HepG2 (cell line): ENCODE data around the gene TNS4. TPM values are rescaled to one million over a fixed set of nuclear protein-coding genes. Genes with fewer than 3 reads are reported as not detected.

Source experiments
- FOXJ3 ChIP-seq: sonication (generic); formaldehyde crosslinking; IDR thresholded peaks from 2 replicates; pipeline ENCODE4 v1.4.0; 2020; ENCODE audit warnings: missing genetic modification reagents, mild to moderate bottlenecking, borderline replicate concordance
- HES4 ChIP-seq: sonication (generic); formaldehyde crosslinking; IDR thresholded peaks from 2 replicates; pipeline ENCODE4 v1.9.0; 2021; ENCODE audit warnings: mild to moderate bottlenecking, missing genetic modification reagents, borderline replicate concordance
- SALL2 ChIP-seq: sonication (generic); formaldehyde crosslinking; IDR thresholded peaks from 2 replicates; pipeline ENCODE4 v1.8.1; 2023; ENCODE audit warnings: mild to moderate bottlenecking, missing genetic modification reagents, inconsistent platforms
- SETDB1 ChIP-seq: sonication (generic); formaldehyde crosslinking; IDR thresholded peaks from 2 replicates; pipeline ENCODE4 v1.5.1; 2020; ENCODE audit warnings: missing genetic modification reagents, mild to moderate bottlenecking, borderline replicate concordance
- ZNF646 ChIP-seq: sonication (generic); formaldehyde crosslinking; IDR thresholded peaks from 2 replicates; pipeline ENCODE4 v1.9.0; 2021; ENCODE audit warnings: mild to moderate bottlenecking, missing genetic modification reagents
- ZNF687 ChIP-seq: sonication (generic); formaldehyde crosslinking; IDR thresholded peaks from 2 replicates; pipeline ENCODE4 v1.5.1; 2020; ENCODE audit warnings: mild to moderate bottlenecking, missing genetic modification reagents, moderate library complexity
- polyA plus RNA-seq, 8 experiments: library from polyadenylated mRNA; depleted of rRNA in 3 of 8; stranded (reverse) in 7 of 8; unstranded in 1 of 8; fragments of >200 nt; fragmentation: Illumina TruSeq in 4 of 8; extraction: Trizol in 4 of 8; gene quantifications; 2 replicates each; pipeline versions ENCODE4 v1.2.1 to v1.2.3, GENCODE V29; 2011 to 2016; ENCODE audit warnings: low read depth in 4 of 8, missing spikeins in 1 of 8, mixed read lengths in 1 of 8; ENCODE audit not compliant: insufficient read depth in 1 of 8
- total RNA-seq, 5 experiments: library from RNA; depleted of rRNA; stranded (reverse); fragments of >200 nt; fragmentation: Illumina TruSeq; extraction: Trizol; gene quantifications; 2 replicates each; pipeline ENCODE4 v1.2.3, GENCODE V29; 2016; ENCODE audit warnings: low read depth in 1 of 5
- TF ChIP-seq, protein P1 (sequence below): sonication (generic); formaldehyde crosslinking; IDR thresholded peaks from 2 replicates; pipeline ENCODE4 v1.5.1; 2020; ENCODE audit warnings: missing genetic modification reagents, mild to moderate bottlenecking, borderline replicate concordance

The TNS4 gene
- total and polyA plus RNA-seq, 2 of the 13 experiments (the other 11 are each of a cell fraction or from before 2014, with no cell fraction given): 0.58 to 2.1 TPM

- TF ChIP-seq HES4 (CRISPR knock-in tag): peak; percentile 77; the same call in 1 of the 2 replicates
- TF ChIP-seq SALL2 (CRISPR knock-in tag): 0 out of 2 replicates have a peak, but pooled peaks have one; percentile 36
- TF ChIP-seq SETDB1 (CRISPR knock-in tag): no peak
- no peak for TF ChIP-seq FOXJ3 (CRISPR knock-in tag)
- TF ChIP-seq, protein P1, sequence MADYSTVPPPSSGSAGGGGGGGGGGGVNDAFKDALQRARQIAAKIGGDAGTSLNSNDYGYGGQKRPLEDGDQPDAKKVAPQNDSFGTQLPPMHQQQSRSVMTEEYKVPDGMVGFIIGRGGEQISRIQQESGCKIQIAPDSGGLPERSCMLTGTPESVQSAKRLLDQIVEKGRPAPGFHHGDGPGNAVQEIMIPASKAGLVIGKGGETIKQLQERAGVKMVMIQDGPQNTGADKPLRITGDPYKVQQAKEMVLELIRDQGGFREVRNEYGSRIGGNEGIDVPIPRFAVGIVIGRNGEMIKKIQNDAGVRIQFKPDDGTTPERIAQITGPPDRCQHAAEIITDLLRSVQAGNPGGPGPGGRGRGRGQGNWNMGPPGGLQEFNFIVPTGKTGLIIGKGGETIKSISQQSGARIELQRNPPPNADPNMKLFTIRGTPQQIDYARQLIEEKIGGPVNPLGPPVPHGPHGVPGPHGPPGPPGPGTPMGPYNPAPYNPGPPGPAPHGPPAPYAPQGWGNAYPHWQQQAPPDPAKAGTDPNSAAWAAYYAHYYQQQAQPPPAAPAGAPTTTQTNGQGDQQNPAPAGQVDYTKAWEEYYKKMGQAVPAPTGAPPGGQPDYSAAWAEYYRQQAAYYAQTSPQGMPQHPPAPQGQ: 0 out of 2 replicates have a peak, but pooled peaks have one; percentile 63
- TF ChIP-seq ZNF646 (CRISPR knock-in tag): 0 out of 2 replicates have a peak, but pooled peaks have one; percentile 82
- peak; percentile 58 for TF ChIP-seq ZNF687 (CRISPR knock-in tag)
- TF ChIP-seq, all 625 proteins: peak for 47
These were observed 53.2 kb downstream of the TNS4 start (continued) for GRCh38 chr17:40448213-40448638.
